Astrocyte (in vitro differentiated cells and primary cell): ENCODE data around the gene ARHGAP4. TPM values are rescaled to one million over a fixed set of nuclear protein-coding genes. Genes with fewer than 3 reads are reported as not detected.

Experiments used
- DNase-seq: peaks from one replicate; pipeline ENCODE4 v3.0.0-alpha.2; 2010; ENCODE audit warnings: low read depth
- FAIRE-seq: peaks from 2 replicates; lab custom pipeline; 2011; peaks lifted over from hg19 to GRCh38; lab: Jason Lieb, UNC
- H2AFZ ChIP-seq: 2 replicates; pipeline ENCODE4 v1.6.0; 2012; ENCODE audit warnings: low read depth, low read length, inconsistent platforms
- H3K27ac ChIP-seq: 2 replicates; pipeline ENCODE4 v1.5.1; 2011; ENCODE audit warnings: low read depth, low read length, inconsistent platforms
- H3K27me3 ChIP-seq: 2 replicates; pipeline ENCODE4 v1.6.0; 2011; ENCODE audit warnings: low read length, inconsistent platforms; ENCODE audit not compliant: insufficient read depth
- H3K36me3 ChIP-seq: 2 replicates; pipeline ENCODE4 v1.5.1; 2011; ENCODE audit warnings: low read length, inconsistent platforms; ENCODE audit not compliant: insufficient read depth
- H3K4me1 ChIP-seq: 2 replicates; pipeline ENCODE4 v1.5.1; 2011; ENCODE audit warnings: low read length, inconsistent platforms; ENCODE audit not compliant: insufficient read depth
- H3K4me2 ChIP-seq: 2 replicates; pipeline ENCODE4 v1.6.0; 2012; ENCODE audit warnings: low read length, inconsistent platforms
- H3K4me3 ChIP-seq: 2 replicates; pipeline ENCODE4 v1.5.1; 2011; ENCODE audit warnings: low read depth, mild to moderate bottlenecking, low read length, inconsistent platforms; ENCODE audit not compliant: insufficient read depth
- H3K79me2 ChIP-seq: 2 replicates; pipeline ENCODE4 v1.6.0; 2012; ENCODE audit warnings: mild to moderate bottlenecking, low read length, inconsistent platforms; ENCODE audit not compliant: insufficient read depth
- H3K9ac ChIP-seq: 2 replicates; pipeline ENCODE4 v1.6.0; 2012; ENCODE audit warnings: mild to moderate bottlenecking, low read length, inconsistent platforms
- H3K9me3 ChIP-seq: 2 replicates; pipeline ENCODE4 v1.5.1; 2012; ENCODE audit warnings: low read depth, mild to moderate bottlenecking, low read length, inconsistent platforms; ENCODE audit not compliant: insufficient read depth
- H4K20me1 ChIP-seq: 2 replicates; pipeline ENCODE4 v1.6.0; 2012; ENCODE audit warnings: low read length, inconsistent platforms; ENCODE audit not compliant: insufficient read depth
- H3K27ac Mint-ChIP-seq: one replicate; pipeline ENCODE4 v1.8.0; 2021; ENCODE audit warnings: mild to moderate bottlenecking, mixed read lengths; ENCODE audit not compliant: unreplicated experiment
- H3K27me3 Mint-ChIP-seq: one replicate; pipeline ENCODE4 v1.8.0; 2021; ENCODE audit warnings: low read depth, mixed read lengths; ENCODE audit not compliant: unreplicated experiment
- H3K36me3 Mint-ChIP-seq: one replicate; pipeline ENCODE4 v1.8.0; 2021; ENCODE audit warnings: low read depth, mixed read lengths; ENCODE audit not compliant: unreplicated experiment
- H3K4me1 Mint-ChIP-seq: one replicate; pipeline ENCODE4 v1.8.0; 2021; ENCODE audit warnings: low read depth, mixed read lengths; ENCODE audit not compliant: unreplicated experiment
- H3K4me3 Mint-ChIP-seq: one replicate; pipeline ENCODE4 v1.8.0; 2021; ENCODE audit warnings: mild to moderate bottlenecking, moderate library complexity, mixed read lengths; ENCODE audit not compliant: unreplicated experiment
- H3K9me3 Mint-ChIP-seq: one replicate; pipeline ENCODE4 v1.8.0; 2021; ENCODE audit warnings: mild to moderate bottlenecking, mixed read lengths; ENCODE audit not compliant: unreplicated experiment
- CTCF ChIP-seq: IDR thresholded peaks from 2 replicates; pipeline ENCODE4 v1.5.1; 2011; ENCODE audit warnings: low read depth, mild to moderate bottlenecking, inconsistent platforms, low read length, moderate library complexity; ENCODE audit not compliant: insufficient read depth
- EZH2 ChIP-seq: IDR thresholded peaks from 2 replicates; pipeline ENCODE4 v1.6.1; 2012; ENCODE audit warnings: mild to moderate bottlenecking, low read length, inconsistent platforms; ENCODE audit not compliant: insufficient read depth
- total RNA-seq: library from RNA; stranded (reverse); gene quantifications from 2 replicates; pipeline ENCODE4 v1.2.1, GENCODE V29; 2021

Gene ARHGAP4
- total RNA-seq, 1 donor from 2014 or later: 3.9 TPM

GRCh38 chrX:153879741-153880439 is 46.2 kb downstream of the ARHGAP4 start:
- H3K4me1 ChIP-seq: peaks cover 5% of the 10 kb centered on the region
- H3K4me2 ChIP-seq: no peak overlapping the region
- Mint-ChIP-seq H3K9me3 (no peaks in the 10 kb centered on the region), H3K27ac (peak overlapping the region; percentile 53), H3K36me3 (no peaks in the 10 kb centered on the region), H3K27me3 (no peaks in the 10 kb centered on the region), H3K4me3 (peak overlapping the region; percentile 40), H3K4me1 (peaks cover 24% of the 10 kb centered on the region)
- no peaks in the 10 kb centered on the region for H3K36me3 ChIP-seq
- H3K4me3 ChIP-seq: no peak overlapping the region
- TF ChIP-seq CTCF (no peak), EZH2 (no peak)
- no peak overlapping the region for H3K27ac ChIP-seq
- H3K9ac ChIP-seq: no peak overlapping the region
- DNase-seq: no peak
- H3K27me3 ChIP-seq: peaks cover 8% of the 10 kb centered on the region
- no peak overlapping the region for H2AFZ ChIP-seq
- no peak for FAIRE-seq
- no peaks in the 10 kb centered on the region for H3K79me2 ChIP-seq
- H4K20me1 ChIP-seq: no peaks in the 10 kb centered on the region
- no peaks in the 10 kb centered on the region for H3K9me3 ChIP-seq

GRCh38 chrX:153878969-153879653 is 47.0 kb downstream of the ARHGAP4 start:
- Histone ChIP-seq H3K27me3 (peaks cover 8% of the 10 kb centered on the region), H3K4me3 (no peak overlapping the region), H3K27ac (no peak overlapping the region), H3K79me2 (no peaks in the 10 kb centered on the region), H4K20me1 (no peaks in the 10 kb centered on the region), H3K4me1 (peaks cover 5% of the 10 kb centered on the region), H3K9me3 (no peaks in the 10 kb centered on the region), H3K9ac (no peak overlapping the region), H2AFZ (no peak overlapping the region), H3K36me3 (no peaks in the 10 kb centered on the region), H3K4me2 (no peak overlapping the region)
- FAIRE-seq (no peak), DNase-seq (no peak)
- Mint-ChIP-seq H3K9me3 (no peaks in the 10 kb centered on the region), H3K27ac (peak overlapping the region; percentile 66), H3K4me3 (peak overlapping the region; percentile 73), H3K36me3 (peaks cover 3% of the 10 kb centered on the region), H3K4me1 (peaks cover 29% of the 10 kb centered on the region), H3K27me3 (no peaks in the 10 kb centered on the region)
- TF ChIP-seq EZH2: no peak
- TF ChIP-seq CTCF: no peak

GRCh38 chrX:153878345-153878744 is 47.7 kb downstream of the ARHGAP4 start:
- Histone ChIP-seq H3K9me3 (no peaks in the 10 kb centered on the region), H3K79me2 (no peaks in the 10 kb centered on the region), H3K36me3 (no peaks in the 10 kb centered on the region), H2AFZ (no peak overlapping the region), H4K20me1 (no peaks in the 10 kb centered on the region), H3K9ac (no peak overlapping the region), H3K27me3 (peaks cover 6% of the 10 kb centered on the region), H3K4me2 (no peak overlapping the region), H3K4me3 (no peak overlapping the region), H3K27ac (no peak overlapping the region), H3K4me1 (peaks cover 5% of the 10 kb centered on the region)
- peaks cover 3% of the 10 kb centered on the region for H3K36me3 Mint-ChIP-seq
- H3K4me3 Mint-ChIP-seq: peak overlapping the region; percentile 50
- H3K27me3 Mint-ChIP-seq: no peaks in the 10 kb centered on the region
- H3K27ac Mint-ChIP-seq: peak overlapping the region; percentile 41
- H3K9me3 Mint-ChIP-seq: no peaks in the 10 kb centered on the region
- TF ChIP-seq EZH2 (no peak), CTCF (no peak)
- H3K4me1 Mint-ChIP-seq: peaks cover 29% of the 10 kb centered on the region
- DNase-seq (no peak), FAIRE-seq (no peak)
